ENCODE measurements around the gene DMRTA2. TPM values are rescaled to one million over a fixed set of nuclear protein-coding genes. Genes with fewer than 3 reads are reported as not detected.

DMRTA2 gene
- total and polyA plus RNA-seq, 2 donors (not counting 3 experiments of a cell fraction or from before 2014, with no cell fraction given), result not detected

- no peak overlapping the region for H3K4me2 ChIP-seq (ENCODE audit: insufficient read depth, low read length)
- ChIA-PET CTCF (interaction anchor here (1.2 kb wide), 2 partner anchors 189 to 289 kb away, joined by 3 to 4 read pairs; no protein-coding TSS in a partner anchor), POLR2A (no interaction called here)
- intact Hi-C loops (cut with micrococcal nuclease) (no loop called here), dilution Hi-C loops (cut with MboI; ENCODE audit: extremely low pct_ligation_motif_present, low sequenced_read_pairs) (no loop called here)
- no peaks in the 10 kb centered on the region for H3K79me2 ChIP-seq (ENCODE audit: control insufficient read depth, insufficient read depth, low read length)
- no peaks in the 10 kb centered on the region for H3K4me1 ChIP-seq (ENCODE audit: control insufficient read depth, extremely low read depth, insufficient read depth, low read length)
- DNase-seq (ENCODE audit: low read depth, low spot score) (no peak), FAIRE-seq (no peak)
- H3K4me3 ChIP-seq (replicated peaks in 1 of 3; ENCODE audit: insufficient read depth in 1 of 3, low read depth in 1 of 3, low read length in 3 of 3), result no peak overlapping the region
- H3K9ac ChIP-seq (replicated peaks; ENCODE audit: extremely low read depth, insufficient read depth, low read length), result no peak overlapping the region
- H3K27me3 ChIP-seq (ENCODE audit: control insufficient read depth in 2 of 2, insufficient read depth in 2 of 2, low read length in 2 of 2), result peaks cover 63 to 74% of the 10 kb centered on the region in 2 experiments
- H4K20me1 ChIP-seq (replicated peaks; ENCODE audit: control insufficient read depth, extremely low read depth, insufficient read depth, low read length), result no peaks in the 10 kb centered on the region
- TF ChIP-seq MAX (IDR thresholded peaks at IDR 0.05; ENCODE audit: insufficient read depth, insufficient read length) (no peak), POLR2A (IDR thresholded peaks at IDR 0.05; ENCODE audit: low read depth, low read length) (no peak), EZH2 (IDR thresholded peaks at IDR 0.05; ENCODE audit: borderline replicate concordance, low read depth, low read length, severe bottlenecking) (peak; percentile 84)
- no TSS peak for BruUV-seq (replicated peaks)
- no peaks in the 10 kb centered on the region for H3K9me3 ChIP-seq (replicated peaks; ENCODE audit: control insufficient read depth, insufficient read depth, low read length)
- no peaks in the 10 kb centered on the region for H3K36me3 ChIP-seq (ENCODE audit: control insufficient read depth in 2 of 2, extremely low read depth in 1 of 2, insufficient read depth in 2 of 2, low read length in 2 of 2)
- no peak overlapping the region for H3K27ac ChIP-seq (ENCODE audit: insufficient read depth, low read depth, low read length)
- H3K9me1 ChIP-seq (replicated peaks; ENCODE audit: control insufficient read depth, extremely low read depth, insufficient read depth, low read length), result no peaks in the 10 kb centered on the region
- no peak overlapping the region for H2AFZ ChIP-seq (ENCODE audit: low read depth, low read length)
These were observed 7.8 kb downstream of the DMRTA2 start for GRCh38 chr1:50415235-50416149.

- Histone ChIP-seq H3K27me3 (ENCODE audit: control insufficient read depth in 2 of 2, insufficient read depth in 2 of 2, low read length in 2 of 2) (peaks cover 57 to 70% of the 10 kb centered on the region in 2 experiments), H3K4me2 (ENCODE audit: insufficient read depth, low read length) (no peak overlapping the region), H3K9me1 (replicated peaks; ENCODE audit: control insufficient read depth, extremely low read depth, insufficient read depth, low read length) (no peaks in the 10 kb centered on the region), H3K27ac (ENCODE audit: insufficient read depth, low read depth, low read length) (no peak overlapping the region), H3K79me2 (ENCODE audit: control insufficient read depth, insufficient read depth, low read length) (no peaks in the 10 kb centered on the region), H3K36me3 (ENCODE audit: control insufficient read depth in 2 of 2, extremely low read depth in 1 of 2, insufficient read depth in 2 of 2, low read length in 2 of 2) (no peaks in the 10 kb centered on the region), H3K9me3 (replicated peaks; ENCODE audit: control insufficient read depth, insufficient read depth, low read length) (no peaks in the 10 kb centered on the region), H4K20me1 (replicated peaks; ENCODE audit: control insufficient read depth, extremely low read depth, insufficient read depth, low read length) (no peaks in the 10 kb centered on the region), H3K9ac (replicated peaks; ENCODE audit: extremely low read depth, insufficient read depth, low read length) (no peak overlapping the region), H2AFZ (ENCODE audit: low read depth, low read length) (no peak overlapping the region), H3K4me3 (replicated peaks in 1 of 3; ENCODE audit: insufficient read depth in 1 of 3, low read depth in 1 of 3, low read length in 3 of 3) (no peak overlapping the region), H3K4me1 (ENCODE audit: control insufficient read depth, extremely low read depth, insufficient read depth, low read length) (no peaks in the 10 kb centered on the region)
- DNase-seq (ENCODE audit: low read depth, low spot score) (no peak), FAIRE-seq (no peak)
- CTCF ChIA-PET, result interaction anchor here (1.1 to 1.2 kb wide), 3 partner anchors 9 to 289 kb away, joined by 3 to 4 read pairs (median 4); no protein-coding TSS in a partner anchor
- intact Hi-C loops (cut with micrococcal nuclease) (no loop called here), dilution Hi-C loops (cut with MboI; ENCODE audit: extremely low pct_ligation_motif_present, low sequenced_read_pairs) (no loop called here)
- no TSS peak for BruUV-seq (replicated peaks)
- POLR2A ChIA-PET, result no interaction called here
- no peak for TF ChIP-seq EZH2 (IDR thresholded peaks at IDR 0.05; ENCODE audit: borderline replicate concordance, low read depth, low read length, severe bottlenecking)
- TF ChIP-seq POLR2A (IDR thresholded peaks at IDR 0.05; ENCODE audit: low read depth, low read length), result no peak
- TF ChIP-seq GATA2 (IDR thresholded peaks at IDR 0.05; ENCODE audit: insufficient read depth, insufficient read length, low read depth, low read length), result no peak
- no peak for TF ChIP-seq MYC (IDR thresholded peaks at IDR 0.05; ENCODE audit: low read depth, low read length)
- no peak for TF ChIP-seq FOS (IDR thresholded peaks at IDR 0.05; ENCODE audit: borderline replicate concordance, insufficient read depth, low read length)
- no peak for TF ChIP-seq CTCF (IDR thresholded peaks at IDR 0.05; ENCODE audit: extremely low read depth in 1 of 2, insufficient read depth in 1 of 2, low read depth in 1 of 2, low read length in 2 of 2)
- TF ChIP-seq POLR2AphosphoS5 (IDR thresholded peaks at IDR 0.05; ENCODE audit: insufficient read depth, low read depth, low read length), result no peak
- TF ChIP-seq JUN (IDR thresholded peaks at IDR 0.05; ENCODE audit: borderline replicate concordance, insufficient read depth, insufficient read length, low read depth), result no peak
- TF ChIP-seq MAX (IDR thresholded peaks at IDR 0.05; ENCODE audit: insufficient read depth, insufficient read length), result no peak
These were observed 8.4 kb downstream of the DMRTA2 start for GRCh38 chr1:50414853-50415234.

Measured in endothelial cell of umbilical vein (primary cell).